GM10847 (cell line): ENCODE measurements around the gene ACOXL.

Experiments
- POLR2A ChIP-seq: IDR thresholded peaks from 2 replicates; pipeline ENCODE4 v1.6.1; 2011; ENCODE audit not compliant: insufficient read length; ENCODE audit errors: extremely low read depth

The ACOXL gene

DNA sequence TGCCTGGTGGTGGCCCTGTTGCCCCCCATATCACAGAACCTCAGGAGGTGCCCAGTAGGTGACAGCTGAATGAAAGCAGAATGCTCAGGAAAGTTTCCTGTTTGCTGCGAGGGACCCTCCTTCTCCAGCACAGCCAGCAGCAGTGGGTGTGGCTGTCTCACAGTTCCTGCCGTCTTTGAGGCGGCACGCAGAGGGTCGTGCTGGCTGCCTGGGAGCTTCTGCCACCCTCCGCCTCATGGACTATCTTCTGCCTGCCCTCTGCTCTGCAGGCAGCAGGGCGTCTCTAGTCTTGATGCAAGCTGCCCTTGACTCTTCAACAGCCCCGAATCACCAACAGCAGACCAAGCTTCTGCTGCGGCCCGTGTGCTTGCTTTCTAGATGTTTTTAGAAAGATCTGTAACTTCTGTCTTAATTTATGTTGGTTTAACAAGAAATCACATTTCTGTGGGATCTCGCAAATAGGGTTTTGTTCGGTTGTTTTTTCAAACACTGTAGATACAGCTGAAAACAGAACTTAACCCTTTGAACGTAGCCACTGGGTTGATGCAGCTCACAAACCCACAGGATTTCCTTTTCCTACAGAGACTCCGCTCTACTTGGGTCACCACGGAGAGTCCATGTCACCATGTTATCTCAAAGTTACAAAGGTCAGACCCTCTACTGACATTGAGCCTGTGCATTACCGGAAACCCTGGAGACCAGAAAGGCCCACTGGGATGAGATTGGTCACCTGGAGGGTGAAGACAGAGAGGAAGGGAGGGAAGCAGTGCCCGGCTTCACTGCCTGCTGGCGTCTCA is 144.9 kb downstream of the ACOXL start:
- TF ChIP-seq POLR2A, result no peak

DNA sequence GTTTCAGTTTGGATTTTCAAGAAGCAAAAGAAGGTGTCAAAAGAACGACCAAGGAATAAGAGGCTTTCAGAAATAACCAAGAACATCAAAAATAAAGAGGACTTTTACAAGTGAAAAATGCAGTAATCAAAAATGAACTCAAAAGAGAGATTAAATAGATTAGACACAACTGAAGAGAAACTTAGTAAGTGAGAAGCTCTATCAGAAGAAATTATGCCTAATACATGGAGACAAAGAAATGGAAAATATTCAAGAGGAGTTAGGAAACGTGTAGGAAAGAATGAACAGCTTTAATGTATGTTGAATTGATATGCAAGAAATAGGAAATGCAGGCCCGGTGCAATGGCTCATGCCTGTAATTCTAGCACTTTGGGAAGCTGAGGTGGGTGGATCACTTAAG is 145.8 kb downstream of the ACOXL start:
- no peak for TF ChIP-seq POLR2A

DNA sequence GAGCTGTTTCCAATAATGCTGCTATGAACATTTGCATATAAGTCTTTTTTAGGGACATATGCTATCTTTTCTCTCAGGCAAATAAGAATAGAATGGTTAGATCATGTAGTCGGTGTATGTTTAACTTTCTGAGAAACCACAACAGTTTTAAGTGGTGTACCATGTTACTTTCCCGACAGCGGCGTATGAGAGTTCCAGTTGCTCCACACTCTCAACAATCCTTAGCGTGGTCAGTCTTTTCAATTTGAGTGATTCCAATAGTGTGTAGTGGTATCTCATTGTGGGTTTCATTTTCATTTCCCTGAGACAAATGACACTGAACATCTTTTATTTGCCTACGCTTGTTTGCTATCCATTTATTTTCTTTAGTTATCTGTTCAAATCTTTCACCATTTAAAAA is 149.5 kb downstream of the ACOXL start:
- no peak for TF ChIP-seq POLR2A

DNA sequence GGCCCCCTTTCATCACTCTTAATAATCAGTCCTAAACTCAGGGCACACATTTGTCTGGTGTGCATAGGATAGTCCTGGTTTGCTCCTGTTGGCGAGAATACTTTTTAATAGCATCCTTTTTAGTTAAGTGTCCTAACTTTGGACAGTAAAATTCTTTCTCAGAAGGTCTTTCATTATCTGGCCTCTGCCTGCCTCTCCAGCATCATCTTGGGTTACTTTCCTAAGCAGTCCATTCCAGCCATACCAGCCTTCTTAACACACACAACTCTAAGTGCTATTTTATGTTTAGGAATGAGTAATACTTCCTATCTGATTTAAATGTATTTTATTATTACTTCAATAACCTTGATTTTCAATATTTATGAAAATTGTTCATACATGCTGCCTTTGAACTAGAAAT is 151.0 kb downstream of the ACOXL start:
- TF ChIP-seq POLR2A, result no peak

DNA sequence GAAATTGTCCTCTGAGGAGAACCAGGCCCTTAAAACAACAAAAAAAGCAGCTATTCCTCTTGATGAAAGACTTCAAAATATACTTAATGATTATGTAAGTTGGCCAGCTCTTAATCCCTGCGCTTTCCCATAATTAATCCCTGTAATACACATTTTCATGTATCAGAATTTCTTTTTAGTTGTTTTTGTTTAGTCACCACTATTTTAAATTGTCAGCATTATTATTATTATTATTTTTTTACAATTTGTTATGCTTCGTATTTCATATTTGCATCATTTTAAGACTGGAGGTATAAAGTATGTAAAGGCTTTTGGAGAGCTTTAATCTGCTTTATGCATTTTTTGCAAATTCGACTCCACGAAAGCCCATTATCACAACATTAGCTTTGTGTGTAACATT is 152.9 kb downstream of the ACOXL start:
- TF ChIP-seq POLR2A, result no peak

DNA sequence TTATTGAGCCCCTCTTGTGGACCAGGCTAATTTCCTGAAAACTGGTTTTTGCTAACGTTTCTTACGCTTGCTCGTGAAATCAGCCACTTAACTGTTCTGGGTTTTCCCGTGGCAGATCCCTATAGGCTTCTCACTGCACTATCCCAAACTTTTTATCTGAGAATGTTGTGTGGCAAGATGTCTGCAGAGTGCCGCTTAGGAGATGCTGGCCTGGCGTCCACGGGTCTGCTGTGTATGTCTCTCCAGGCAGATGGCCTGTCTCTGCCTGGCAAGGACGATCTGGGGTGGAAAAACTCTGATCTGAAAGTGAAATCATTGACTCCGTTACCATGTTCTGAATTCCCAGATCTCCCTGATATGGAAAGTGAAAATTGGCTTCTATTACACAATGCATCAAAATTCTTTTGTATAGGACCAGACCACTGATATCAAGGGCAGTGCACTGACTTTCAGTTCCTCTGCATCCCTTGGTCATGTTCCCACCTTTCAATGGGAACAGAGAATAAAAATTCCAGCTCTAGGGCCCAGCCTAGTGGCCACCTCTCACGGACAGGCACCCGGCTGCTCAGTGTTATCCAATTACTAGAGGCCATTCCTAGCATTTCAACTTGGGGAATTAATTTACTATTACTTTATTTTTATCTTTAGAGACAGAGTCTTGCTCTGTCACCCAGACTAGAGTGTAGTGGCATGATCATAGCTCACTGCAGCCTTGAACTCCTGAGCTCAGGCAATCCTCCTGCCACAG is 154.6 kb downstream of the ACOXL start:
- TF ChIP-seq POLR2A, result no peak

DNA sequence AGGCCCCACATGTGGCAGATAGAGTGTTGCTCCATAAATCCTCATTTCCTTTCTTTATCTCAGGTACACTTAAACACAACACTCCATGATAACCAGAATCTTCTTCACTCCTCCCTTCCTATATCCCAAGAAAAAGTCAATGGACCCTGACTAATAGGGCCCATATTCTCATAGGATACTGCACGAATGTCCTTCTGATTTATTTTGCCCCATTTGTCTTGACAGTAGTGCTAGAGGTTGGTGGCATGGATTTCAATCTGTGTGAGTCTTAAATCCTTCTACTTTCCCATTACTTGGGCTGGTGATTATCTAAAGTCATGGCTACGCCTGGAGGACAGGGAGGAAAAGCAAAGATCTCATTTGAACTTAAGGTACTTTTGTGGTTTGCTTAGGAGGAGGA is 156.0 kb downstream of the ACOXL start:
- no peak for TF ChIP-seq POLR2A

DNA sequence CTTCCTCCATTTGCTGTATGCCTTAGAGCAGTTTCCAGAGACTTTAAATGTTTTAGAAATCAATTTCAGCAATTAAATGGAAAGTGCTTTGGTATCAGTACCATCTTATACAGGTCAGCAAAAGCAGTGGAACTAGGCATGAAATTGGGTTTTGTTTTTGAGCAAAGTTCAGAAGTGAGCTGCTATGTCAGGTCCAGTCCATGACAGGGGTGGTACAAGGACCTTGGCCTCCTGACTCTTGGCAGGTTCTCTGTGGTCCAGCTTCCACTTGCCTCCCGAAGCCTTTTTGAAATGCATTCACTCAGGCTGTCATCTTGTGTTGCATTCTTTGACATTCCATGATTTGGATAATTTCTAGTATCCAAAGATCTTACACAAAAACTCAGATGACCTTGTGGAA is 159.3 kb downstream of the ACOXL start:
- no peak for TF ChIP-seq POLR2A

DNA sequence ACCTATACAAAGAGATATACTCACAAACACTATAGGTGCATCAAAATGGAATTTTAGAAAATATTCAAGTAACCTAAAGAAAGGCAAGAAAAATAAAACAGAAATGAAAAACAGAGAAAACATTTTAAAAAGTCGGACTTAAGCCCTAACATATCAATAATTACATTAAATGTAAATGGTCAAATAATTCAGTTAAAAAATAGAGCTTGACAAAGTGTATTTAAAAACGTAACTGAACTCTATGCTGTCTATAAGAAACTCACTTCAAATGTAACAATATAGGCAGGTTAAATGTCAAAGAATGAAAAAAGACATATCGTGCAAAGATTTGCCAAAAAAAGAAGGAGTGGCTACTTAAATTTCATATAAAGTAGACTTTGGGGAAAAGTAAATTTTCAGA is 163.9 kb downstream of the ACOXL start:
- TF ChIP-seq POLR2A, result no peak

DNA sequence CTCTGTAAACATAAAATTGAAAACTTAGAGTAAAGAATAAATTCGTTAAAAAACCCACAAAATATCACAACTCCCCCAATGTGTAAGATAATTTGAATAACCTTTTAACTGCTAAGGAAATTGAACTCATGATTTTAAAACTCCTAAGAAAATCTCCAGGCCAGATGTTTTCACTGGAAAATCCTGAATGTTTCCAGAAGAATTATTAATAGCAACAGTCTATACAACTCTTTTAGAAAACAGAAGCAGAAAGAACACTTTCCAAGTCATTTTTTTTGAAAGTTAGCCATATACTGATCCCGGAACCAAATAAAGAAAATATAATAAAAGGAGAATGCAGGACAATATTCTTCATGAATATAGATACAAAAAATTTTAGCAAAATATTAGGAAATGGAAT is 165.6 kb downstream of the ACOXL start:
- TF ChIP-seq POLR2A, result no peak

DNA sequence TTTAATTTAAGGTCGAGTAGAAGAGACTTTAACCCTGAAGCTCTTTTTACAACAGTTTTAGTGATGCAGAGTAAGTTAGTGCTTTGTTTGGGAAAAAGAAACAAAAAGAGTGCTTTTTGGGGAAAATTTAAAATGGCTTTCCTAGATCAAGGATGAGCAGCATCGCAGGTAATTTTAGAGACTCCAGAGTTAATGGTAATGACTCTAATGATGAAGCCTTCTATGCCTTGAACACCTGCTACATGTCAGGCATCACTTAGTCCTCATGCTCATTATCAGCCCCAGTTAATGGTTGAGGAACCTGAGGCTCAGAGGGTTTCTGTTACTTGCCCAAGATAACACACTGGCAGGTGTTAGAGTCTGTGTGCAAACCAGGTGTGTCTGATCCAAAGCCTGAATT is 167.8 kb downstream of the ACOXL start:
- no peak for TF ChIP-seq POLR2A

DNA sequence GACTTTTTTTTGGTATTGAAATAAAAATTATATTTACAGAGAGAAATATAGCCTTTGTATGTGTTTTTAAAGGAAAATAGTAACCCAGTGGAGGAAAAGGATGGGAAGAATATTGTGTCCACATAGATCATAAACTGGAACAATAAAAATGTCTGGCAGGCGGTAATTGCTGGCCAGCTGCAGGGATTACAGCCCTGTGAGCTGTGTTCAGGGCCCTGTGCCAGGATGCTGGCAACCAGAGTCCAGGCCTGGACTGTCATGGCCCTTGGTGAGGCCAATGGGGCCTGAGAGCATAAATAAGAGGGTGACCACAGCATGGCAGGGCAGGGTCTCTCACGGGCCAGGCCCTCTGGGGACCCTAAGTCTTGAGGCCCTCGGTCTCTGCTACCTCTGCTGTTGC is 171.2 kb downstream of the ACOXL start:
- TF ChIP-seq POLR2A, result no peak

DNA sequence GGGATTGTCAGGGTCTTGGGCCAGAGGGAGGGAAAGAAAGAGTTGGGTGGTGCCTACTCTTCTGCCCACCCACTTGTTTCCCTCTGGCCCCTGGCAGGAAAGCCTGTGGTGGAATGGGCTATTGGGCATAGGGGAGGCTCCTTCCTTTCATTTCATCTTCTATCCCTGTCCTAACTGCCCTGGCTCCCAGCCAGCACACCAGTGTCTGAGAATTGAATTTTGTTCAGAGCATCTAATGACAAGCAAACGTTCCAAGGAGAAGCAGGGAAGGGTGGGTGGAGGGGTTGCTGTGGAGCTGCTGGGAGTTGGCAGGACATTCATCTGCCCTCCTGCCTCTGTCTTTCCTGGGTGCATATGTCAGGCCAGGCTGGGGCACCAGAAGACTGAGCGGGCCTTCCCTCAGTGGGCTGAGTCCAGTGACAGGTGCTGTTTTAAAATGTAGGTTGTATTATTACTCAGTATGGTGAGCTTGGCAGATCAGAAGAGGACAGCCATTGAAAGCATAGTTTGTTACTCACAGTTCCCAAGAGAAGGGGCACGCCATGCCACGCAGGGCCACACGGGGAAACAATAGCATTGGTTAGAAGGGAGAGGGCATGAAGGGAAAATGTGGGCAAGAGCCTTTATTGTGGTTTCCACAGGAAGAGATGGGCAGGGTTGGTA is 171.9 kb downstream of the ACOXL start:
- no peak for TF ChIP-seq POLR2A

DNA sequence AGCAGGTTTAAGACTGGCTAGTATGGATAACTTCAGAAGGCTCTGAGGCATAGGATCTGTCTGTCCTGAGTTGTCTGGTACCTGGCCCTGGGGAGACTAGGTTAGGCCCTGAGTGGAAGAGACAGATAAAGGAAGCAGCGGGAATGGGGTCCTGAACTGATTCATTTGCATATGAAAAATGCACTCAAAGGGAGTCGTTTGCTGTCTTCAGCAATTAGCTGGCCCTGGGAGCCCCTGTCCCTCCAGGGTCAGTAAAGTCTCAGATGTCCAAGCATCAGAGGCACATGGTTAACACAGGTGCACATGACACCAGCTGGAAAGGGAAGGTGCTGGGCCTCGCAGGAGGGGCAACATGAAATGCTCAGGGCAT is 172.4 kb downstream of the ACOXL start:
- TF ChIP-seq POLR2A, result no peak

DNA sequence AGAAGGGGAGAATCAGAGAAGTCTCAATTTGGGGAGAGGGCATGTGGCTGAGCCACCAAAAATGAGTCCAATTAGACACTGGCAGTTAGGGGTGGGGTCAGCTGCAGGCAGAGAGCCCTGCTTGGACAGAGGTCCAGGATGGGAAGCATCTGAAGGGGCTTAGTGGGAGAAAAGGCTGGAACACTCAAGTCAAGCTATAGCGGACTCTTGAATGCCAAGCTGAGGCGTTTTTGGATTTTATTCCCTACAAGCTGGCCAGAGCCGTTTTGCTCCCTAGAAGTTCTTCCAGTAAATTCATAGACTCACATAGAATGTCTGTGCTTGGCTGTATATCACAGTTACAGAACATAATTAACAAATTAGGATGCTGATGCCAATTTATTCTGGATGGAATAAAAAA is 172.8 kb downstream of the ACOXL start:
- no peak for TF ChIP-seq POLR2A

DNA sequence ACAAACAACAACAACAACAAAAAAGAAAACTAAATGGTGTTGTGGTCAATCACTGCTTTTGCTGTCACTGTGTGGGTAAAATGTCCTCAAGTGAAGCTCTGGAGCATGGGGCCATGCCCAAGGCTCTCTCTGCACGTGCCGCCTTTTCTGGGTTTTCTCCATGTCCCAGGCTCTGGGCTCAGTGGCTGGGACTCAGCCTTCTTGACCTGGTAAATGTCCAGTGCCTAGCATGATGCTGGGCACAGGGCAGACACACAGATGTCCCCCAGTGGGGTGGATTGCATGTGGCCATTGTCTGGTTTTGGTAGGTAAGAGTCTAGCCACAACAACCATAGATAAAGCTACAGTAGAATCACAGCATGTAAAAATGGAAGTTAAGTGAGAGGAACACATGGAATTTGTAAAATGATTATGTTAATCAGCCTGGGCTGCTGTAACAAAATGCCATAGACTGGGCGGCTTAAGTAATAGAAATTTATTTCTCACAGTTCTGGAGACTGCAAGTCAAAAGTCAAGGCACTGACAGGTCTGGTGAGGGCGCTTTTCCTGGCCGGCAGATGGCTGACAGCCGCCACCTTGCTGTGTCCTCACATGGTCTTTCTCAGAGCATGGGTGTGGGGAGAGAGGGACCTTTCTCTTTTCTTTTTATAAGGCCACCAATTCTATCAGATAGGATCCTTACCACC is 174.4 kb downstream of the ACOXL start:
- no peak for TF ChIP-seq POLR2A
